ENCODE data around the gene ARSH.
"Not testable (repeated sequence)": the region's sequence is repeated elsewhere in the genome, so short reads cannot be mapped to it uniquely, and the experiment has no call there.

Gene ARSH

DNA sequence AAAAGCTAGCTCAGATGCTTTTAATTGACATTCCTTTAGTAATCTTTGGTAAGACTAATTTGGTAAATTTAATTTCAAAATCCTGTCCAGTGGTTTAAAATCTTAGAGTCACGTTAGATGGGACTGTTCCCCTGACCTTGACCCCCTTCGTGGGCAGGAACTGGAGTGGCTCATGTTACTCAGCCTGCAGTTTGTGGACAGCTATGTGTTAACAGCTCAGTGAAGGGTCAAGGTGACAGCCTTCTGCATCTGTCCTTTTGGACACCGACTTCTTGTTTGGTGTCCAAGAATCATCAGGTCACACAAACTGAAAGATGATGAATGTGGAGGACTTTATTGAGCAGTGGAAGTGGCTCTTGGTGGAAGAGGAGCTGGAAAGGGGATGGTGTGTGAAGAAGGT lies 37.9 kb downstream of the ARSH start:
- no peak for DNase-seq

DNA sequence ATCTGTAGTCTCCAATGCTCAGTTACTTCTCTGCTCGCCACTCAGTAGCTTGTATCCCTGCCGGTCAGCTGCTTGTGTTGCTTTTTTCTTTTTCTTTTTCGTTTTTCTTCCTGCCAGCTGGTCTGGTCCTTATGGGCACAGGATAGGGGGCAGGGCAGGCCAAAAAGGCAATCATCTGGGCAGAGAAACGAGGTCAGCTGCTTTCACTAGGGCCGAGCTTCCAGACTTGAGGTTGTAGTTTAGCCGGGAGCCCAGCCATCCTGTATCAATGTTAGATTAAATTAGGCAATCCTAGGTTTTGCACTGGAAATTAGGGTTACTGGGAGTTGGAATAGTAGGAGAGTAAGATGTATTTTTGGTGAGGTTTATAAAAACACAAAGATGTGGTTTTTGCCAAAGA lies 38.3 kb downstream of the ARSH start:
- no peak for DNase-seq

DNA sequence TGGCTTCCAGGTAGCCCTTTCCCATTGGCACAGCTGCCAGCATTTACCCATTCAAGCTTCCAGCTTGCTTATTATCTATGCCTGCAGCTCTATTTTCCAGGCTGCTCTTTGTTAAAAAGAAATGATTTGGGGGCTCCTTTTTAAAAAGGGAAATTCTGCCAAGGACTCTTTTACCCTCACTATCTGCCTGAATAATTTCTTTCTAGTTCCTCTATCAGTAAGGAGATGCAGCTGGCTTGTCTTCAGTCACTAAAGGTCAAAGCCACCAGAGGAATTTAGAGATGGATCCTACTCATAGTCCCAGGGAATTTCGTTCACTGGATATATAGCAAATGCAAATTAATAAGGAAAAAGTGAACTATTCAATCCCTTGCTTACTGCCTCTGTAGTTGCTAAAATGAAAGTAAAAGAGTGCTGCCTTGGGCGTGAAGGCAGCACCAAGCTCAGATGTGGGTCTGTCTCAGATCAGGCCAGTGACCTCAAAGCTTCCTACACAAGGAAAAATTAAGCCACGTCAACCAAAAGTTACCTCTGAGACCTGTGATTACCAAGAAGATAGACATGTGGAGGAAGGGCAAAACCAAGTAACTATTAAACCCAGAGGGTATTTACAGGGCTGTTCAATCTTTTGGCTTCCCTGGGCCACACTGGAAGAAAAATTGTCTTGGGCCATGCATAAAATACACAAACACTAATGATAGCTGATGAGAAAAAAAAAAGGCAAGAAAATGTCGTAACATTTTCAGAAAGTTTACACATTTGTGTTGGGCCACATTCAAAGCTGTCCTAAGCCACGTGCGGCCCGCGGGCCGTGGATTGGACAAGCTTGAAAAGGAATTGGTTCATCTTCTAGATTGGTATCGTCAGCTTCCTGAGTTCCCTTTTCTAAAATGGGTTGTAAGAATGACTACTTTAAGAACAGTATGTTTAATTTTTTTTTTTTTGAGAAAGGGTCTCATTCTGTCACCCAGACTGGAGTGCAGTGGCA lies 40.2 kb downstream of the ARSH start:
- no peak for DNase-seq

DNA sequence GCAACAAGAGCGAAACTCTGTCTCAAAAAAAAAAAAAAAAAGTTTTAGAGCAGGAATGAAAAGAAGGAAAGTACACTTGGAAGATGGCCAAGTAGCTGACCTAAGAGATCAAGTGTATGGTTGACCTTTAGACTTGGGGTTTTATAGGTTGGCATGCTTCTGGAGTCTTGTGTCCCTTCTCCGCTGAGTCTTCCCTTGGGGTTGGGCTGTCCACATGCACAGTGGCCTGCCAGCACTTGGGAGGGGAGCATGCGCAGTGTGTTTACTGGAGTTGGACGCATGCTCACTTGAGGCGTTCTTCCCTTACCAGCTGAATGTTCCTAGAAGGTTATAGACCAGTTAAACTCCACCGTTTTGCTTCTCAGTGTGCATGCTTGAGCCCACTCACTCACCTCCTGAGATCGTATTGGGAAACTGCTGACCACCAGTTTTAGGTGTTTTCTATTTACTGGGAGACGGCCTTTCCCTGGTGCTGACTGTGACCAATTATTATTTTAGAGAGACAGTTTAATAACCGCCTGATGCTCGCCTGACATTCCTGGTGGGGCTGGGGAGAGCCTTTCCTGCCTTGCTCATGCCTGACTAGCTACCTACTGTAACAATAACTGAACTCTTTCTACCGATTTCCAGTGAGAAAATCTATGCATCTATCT lies 44.3 kb downstream of the ARSH start:
- not testable (repeated sequence) for DNase-seq

DNA sequence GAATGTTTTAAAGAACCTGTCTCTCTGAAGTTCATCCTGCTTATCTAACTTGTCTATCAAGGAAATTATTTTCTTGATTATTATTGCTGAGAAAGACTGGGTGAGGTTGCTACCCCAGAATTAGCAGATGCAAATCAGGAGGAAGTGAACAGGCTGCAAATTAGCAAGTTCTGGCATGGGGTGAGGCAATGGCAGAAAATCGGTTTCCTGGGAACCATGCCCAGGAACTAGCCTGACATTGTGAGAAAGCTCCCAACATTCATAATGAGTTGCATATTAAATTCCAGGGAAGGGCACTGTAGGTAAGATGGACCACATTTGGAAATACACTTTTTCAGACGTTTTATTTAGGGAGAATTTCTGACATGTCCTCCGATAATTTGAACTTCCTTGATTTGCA lies 46.5 kb downstream of the ARSH start:
- no peak for DNase-seq

DNA sequence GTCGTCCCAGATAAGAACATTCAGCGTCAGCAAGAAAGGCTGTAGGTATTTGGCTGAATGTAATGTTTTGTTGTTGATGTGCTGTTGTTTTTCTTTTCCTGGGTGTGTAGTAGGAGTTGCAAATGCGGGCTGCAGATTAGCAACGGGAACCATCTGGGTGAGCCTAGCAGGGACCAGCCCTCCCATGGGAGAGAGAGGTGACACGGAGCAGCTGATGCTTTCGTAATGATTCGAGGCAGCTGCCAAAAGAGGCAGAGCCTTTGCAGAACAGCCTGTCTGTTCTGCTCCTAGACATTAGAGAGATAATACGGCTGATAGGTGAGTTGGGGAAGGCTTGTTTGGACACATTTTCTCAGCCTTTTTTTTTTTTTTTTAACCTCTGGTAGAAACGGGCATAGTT lies 60.2 kb downstream of the ARSH start:
- no peak for DNase-seq

DNA sequence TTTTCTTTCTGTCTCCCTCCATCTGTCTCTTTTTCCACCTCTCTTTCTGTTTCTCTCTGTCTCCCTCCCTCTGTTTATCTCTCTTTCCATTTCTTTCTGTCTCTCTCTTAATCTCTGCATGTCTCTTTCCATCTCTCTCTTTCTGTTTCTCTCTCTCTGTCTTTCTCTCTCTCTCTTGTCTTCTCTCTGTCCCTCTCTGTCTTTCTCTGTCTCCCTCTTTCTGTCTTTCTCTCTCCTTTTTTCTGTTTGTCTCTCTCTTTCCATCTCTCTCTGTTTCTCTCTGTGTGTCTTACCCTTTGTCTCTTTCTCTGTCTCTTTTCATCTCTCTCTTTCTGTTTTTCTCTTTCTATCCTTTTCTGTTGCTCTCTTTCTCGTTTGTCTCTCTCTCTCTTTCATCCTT lies 69.6 kb downstream of the ARSH start:
- DNase-seq = no peak

DNA sequence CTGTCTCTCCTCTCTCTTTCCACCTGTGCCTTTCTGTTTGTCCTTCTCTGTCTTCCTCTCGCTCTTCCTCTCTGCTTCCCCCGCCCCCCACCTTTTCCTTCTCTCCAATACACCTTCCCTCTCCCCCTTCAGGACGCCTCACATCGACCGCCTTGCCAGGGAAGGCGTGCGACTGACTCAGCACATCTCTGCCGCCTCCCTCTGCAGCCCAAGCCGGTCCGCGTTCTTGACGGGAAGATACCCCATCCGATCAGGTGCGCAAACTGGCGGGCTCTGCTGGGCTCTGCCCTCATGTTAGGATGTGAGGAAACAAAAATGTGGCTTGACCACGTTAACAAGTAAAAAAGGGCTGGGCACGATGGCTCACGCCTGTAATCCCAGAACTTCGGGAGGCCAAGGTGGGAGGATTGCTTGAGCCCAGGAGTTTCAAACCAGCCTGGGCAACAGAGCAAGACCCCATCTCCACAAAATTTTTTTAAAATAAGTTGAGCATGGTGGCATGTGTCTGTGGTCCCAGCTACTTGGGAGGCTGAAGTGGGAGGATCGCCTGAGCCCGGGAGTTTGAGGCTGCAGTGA lies 70.2 kb downstream of the ARSH start:
- DNase-seq = no peak

Data from fibroblast of skin of right biceps (primary cell).